ENCODE measurements around the gene COL24A1.
"Not testable (repeated sequence)": the region's sequence is repeated elsewhere in the genome, so short reads cannot be mapped to it uniquely, and the experiment has no call there.

Gene COL24A1

DNA sequence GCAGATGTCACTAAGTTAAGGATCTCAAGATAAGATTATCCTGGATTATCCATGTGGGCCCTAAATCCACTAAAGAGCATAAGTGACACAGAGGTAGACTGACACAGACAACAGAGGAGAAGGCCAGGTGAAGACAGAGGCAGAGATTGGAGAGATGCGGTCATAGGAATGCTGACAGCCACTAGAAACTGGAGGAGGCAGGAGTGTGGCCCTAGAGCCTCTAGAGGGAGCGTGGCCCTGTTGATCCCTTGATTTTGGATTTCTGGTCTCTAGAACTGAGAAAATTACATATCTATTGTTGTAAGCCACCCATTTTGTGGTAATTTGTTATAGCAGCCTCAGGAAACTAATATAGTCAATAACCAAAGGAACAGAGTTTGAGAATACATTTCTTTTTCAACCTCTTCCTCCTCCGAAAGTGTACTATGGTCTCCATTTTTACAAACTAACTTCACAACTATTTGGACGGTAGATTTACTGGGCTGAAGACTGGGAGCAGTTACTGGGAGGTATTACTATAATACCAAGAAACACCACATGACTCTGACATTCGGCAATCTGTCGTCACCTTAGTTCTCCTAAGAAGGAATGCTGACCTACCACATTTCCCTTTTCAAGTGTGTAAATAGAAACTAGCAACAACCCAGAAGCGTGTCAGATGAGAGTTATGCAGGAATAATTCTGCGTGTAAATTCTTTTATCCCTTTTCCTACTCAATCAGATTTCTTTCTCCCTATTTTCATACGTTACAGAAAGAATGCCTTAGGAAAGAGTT is 332.3 kb downstream of the COL24A1 start:
- in situ Hi-C loops (cut with HindIII; ENCODE audit: low sequenced_read_pairs) = no loop called here

DNA sequence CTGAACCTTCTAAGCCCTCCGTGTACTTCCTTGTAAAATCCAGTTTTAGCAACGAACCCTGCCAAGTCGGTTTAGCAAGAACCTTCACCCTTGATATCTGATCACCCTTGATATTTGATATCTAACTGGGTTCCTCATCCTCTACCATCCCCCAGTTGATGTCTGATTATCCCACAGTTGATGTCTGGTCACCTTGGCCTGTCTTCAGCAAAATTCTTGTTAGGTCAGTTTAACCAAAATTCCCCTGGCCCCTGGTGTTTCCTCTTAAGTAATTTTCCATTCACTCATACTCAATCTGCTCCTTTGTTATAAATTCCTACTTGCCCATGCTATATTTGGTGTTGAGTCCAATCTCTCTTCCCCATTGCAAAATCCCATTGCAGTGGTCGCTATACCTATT is 333.9 kb downstream of the COL24A1 start:
- in situ Hi-C loops (cut with HindIII; ENCODE audit: low sequenced_read_pairs) = no loop called here

DNA sequence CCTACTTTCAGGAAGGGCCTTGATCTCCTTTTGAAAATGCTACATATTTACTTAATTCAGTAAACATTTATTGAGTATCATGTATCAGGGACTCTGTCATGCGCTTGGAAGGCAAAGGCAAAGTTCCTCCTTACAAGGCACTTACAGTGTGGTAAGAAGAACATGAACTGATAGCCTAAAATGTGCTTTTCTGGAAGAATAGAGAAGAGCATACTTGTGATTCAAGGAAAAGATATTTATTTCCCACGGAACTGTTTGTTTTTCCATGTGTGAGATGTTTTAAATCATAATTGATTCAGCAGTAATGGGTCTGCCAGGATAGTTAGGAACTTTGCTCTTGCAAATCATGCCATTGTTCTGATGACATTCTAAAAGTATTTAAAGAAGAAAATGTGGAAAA is 338.2 kb downstream of the COL24A1 start:
- in situ Hi-C loops (cut with HindIII; ENCODE audit: low sequenced_read_pairs) = no loop called here

DNA sequence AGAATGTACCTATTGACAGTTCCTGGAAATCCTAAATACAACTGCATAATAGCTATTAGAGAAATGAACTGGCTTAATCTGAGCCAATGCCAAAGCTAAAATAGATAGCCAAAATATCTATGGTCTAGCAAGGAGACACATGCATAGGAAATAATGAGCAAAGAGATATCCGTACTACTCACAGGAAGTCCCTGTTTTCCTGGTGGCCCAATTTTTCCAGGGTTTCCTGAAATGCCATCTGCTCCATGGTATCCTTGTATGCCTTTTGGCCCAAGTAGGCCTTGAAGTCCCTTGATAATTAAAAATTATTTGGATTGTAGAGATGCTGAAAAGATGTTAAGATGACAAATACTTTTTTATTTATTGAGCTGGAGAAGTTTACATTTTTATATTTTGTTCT is 340.0 kb downstream of the COL24A1 start:
- in situ Hi-C loops (cut with HindIII; ENCODE audit: low sequenced_read_pairs) = no loop called here

DNA sequence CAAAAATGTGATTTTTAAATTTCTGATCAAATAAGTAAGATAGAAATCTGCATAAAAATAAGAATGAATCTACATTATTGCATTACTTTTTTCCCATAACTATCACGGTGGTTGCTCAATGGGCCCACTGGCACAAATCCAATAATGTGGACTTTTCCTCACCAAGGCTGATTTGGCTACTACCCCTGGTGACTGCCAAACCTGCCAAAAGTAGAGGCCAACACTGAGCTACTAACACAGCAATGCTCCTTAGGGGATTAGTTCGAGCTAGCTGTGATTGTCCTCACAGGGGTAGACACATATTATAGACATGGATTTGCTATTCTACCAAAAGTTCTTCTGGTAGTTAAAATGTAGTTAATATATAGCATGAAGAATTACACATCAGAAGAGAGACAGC is 340.7 kb downstream of the COL24A1 start:
- in situ Hi-C loops (cut with HindIII; ENCODE audit: low sequenced_read_pairs) = no loop called here

DNA sequence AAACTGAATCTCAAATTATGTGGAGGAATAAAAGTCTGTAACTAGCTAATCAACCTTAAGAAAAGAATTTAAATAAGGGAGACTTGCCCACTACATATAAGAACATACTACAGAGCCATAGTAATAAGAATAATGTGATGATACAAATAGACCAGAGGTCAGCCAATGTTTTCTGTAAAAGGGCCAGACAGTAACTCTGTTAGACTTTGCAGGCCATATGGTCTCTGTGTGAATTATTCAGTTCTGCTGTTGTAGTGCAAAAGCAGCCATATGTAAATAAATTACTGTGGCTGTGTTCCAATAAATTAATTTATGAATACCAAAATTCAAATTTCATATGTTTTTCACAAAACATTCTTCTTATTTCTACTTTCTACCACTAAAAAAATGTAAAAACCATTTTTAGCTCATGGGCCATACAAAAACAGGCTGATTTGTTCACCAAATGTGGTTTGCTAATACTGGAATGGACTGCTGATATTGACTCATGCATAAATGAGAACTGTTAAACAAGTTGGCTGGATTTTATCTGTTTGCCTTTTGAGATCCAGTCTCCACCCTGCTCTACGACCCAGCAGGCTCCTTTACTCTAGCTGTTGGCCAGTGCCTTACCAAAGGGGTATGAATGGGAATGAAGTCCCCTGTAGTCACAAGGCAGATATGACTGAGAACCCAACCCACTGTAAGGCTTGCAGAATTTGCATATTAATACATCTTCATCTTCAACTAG is 350.2 kb downstream of the COL24A1 start:
- in situ Hi-C loops (cut with HindIII; ENCODE audit: low sequenced_read_pairs) = no loop called here

DNA sequence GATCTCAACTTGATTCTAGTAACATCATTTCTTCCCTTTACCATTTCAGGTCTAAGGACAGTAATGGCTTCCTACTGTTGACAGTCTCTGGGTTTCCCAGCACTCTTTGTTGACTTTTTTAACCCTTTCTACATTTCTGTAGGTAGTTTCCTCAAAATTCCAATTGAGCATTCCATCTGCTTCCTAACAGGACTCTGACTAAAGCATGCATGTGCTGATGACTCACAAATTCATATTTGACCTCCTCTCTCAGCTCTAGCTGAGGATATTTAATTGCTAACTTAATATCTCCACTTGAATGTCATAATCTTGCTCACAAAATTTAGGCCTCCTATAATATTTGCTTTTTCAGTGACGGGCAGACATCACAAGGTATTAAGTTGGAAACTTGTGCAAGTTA is 355.1 kb downstream of the COL24A1 start:
- in situ Hi-C loops (cut with HindIII; ENCODE audit: low sequenced_read_pairs) = no loop called here

DNA sequence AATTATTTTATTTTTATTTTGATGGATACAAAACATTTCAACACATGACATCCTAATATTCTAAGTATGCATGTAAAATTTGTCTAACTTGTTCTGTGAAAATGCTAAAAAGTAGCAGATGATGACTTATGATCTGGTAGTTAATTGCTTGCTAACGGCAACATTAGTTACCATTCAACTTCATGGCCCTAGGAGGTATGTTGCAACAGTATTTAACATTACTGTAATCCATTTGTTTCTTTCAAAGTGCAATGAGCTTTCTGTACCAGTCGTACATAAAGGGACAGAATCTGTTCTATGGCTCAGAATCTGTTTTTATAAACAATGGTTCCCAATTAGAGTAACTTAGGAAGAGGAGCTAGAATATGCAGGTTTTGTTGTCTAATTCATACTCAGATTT is 356.8 kb downstream of the COL24A1 start:
- in situ Hi-C loops (cut with HindIII; ENCODE audit: low sequenced_read_pairs) = no loop called here

DNA sequence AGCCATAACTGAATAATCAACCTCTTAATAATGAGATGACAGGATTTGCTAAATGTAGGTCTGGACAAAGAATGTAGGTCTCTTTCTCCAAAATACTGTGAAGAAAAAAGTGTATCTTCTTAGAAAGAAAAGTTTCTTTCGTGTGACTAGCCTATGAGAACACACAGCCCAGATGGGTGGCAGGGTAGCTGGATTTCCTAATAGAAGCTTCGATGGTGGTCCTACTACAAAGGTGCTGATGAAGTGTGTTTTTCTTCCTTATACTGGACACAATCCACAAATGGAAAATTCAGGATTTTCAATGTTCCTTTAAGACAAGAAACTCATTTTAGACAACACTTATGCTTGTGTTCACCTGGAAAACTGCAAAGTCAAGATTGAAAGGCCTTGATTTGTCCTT is 358.2 kb downstream of the COL24A1 start:
- in situ Hi-C loops (cut with HindIII; ENCODE audit: low sequenced_read_pairs) = no loop called here

DNA sequence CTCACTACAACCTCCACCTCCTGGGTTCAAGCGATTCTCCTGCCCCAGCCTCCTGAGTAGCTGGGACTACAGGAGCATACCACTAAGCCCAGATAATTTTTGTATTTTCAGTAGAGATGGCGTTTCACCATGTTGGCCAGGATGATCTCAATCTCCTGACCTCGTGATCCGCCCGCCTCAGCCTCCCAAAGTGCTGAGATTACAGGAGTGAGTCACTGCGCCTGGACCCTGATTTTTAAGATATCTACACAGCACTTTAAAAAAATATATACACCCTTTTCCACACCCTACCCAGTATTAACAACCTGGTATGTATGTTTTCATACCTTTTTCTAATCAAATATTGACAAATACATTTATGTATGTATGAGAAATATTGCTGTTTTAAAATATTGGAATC is 379.6 kb downstream of the COL24A1 start:
- in situ Hi-C loops (cut with HindIII; ENCODE audit: low sequenced_read_pairs) = not testable (repeated sequence)

DNA sequence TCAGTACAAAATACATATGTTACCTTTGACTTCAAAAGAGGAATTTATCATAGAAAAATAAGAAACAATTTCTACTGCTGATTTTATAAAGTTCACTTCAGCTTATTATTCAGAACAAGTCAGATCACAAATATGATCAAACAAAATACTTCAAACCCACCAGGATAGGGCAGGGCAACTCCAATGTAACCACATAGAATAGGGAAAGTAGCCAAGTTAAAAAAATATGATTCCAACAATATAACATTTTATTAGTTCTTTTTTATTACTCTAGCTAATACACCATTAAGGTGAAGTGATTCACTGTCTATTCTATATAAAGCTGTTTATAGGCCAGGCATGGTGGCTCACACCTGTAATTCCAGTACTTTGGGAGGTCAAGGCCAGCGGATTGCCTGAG is 393.8 kb downstream of the COL24A1 start:
- in situ Hi-C loops (cut with HindIII; ENCODE audit: low sequenced_read_pairs) = no loop called here

DNA sequence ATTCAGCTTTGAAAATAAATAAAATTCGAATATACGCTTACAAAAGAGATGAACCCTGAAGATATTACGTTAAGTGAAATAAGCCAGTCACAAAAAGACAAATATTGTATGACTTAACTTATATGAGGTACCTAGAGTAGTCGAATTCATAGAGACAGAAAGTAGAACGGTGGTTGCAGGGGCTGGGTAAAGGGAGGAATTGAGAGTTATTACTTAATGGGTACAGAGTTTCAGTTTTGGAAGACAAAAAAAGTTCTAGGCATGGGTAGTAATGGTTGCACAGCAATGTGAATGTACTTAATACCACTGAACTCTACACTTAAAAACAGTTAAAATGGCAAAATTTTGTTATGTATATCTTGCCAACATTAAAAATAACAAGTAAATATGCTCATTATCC is 399.7 kb downstream of the COL24A1 start:
- in situ Hi-C loops (cut with HindIII; ENCODE audit: low sequenced_read_pairs) = no loop called here

DNA sequence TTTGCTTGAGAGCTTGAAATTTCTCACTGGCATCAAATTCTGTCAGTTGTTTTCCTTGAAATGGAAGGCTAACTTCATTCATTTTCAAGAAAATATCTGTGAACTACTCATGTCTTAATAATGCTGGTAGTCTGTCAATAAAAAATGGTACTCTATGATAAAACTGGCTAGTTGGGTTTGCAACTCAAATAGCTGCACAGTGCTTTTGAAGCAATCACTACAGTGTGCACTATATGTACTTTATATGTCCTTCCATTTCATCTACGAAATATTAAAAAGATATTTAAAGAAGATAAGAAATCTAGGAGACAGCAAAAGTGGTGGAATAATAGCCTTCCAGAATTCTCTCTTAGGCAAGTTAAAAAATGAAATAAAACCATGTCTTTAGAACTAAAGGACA is 408.5 kb downstream of the COL24A1 start:
- in situ Hi-C loops (cut with HindIII; ENCODE audit: low sequenced_read_pairs) = no loop called here

DNA sequence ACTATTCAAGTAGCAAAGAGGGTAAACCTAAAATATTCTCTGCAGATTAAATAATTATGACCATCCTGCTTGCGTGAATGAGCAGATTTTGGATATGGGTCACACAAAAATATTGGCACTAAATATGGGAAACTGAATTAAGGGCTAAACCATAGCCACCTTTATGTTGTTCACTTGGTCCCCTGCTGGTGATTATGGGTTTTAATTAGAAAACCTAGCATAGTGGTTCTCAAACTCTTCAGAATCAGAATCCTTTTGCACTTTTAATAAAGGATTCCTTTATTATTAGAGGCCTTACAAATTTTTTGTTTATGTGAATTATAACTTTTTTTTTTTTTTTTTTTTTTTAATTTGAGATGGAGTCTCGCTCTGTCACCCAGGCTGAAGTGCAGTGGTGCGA is 409.8 kb downstream of the COL24A1 start:
- in situ Hi-C loops (cut with HindIII; ENCODE audit: low sequenced_read_pairs) = no loop called here

DNA sequence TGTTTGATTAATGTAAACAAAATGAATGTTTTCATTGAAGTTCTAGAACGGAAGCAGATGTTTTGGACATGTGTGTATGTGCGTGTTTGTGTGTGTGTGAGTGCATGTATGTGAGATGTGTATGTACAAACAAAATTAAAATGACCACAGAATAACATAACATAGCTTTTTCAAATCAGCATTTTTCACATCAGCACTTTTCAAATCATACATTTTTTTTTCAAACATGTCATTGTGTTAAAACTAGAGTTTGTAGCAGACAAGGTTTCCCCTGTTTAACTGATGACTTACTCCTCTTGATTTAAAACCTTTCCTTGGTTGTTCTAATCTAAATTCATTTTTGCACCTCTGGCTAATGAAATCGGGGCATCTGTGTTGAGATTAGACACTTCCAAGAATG is 412.8 kb downstream of the COL24A1 start:
- in situ Hi-C loops (cut with HindIII; ENCODE audit: low sequenced_read_pairs) = no loop called here

DNA sequence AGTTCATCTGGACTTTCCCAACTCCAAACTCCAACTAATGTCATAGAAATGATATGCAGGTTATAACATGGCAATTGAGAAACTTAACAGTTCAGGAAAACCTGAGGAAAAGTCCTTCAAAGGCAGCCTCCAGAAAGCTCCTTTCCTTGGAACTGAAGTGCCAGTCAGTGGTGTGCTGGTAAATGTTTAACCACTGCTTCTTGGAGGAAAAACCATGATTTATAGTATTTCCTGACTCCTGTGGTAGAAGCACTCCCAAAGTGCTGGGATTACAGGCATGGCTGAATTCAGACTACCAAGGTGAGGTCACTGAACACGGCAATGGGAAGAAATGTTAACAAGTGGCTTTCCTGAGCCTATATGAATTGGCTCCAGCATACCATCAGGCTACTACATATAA is 421.6 kb downstream of the COL24A1 start:
- in situ Hi-C loops (cut with HindIII; ENCODE audit: low sequenced_read_pairs) = no loop called here

DNA sequence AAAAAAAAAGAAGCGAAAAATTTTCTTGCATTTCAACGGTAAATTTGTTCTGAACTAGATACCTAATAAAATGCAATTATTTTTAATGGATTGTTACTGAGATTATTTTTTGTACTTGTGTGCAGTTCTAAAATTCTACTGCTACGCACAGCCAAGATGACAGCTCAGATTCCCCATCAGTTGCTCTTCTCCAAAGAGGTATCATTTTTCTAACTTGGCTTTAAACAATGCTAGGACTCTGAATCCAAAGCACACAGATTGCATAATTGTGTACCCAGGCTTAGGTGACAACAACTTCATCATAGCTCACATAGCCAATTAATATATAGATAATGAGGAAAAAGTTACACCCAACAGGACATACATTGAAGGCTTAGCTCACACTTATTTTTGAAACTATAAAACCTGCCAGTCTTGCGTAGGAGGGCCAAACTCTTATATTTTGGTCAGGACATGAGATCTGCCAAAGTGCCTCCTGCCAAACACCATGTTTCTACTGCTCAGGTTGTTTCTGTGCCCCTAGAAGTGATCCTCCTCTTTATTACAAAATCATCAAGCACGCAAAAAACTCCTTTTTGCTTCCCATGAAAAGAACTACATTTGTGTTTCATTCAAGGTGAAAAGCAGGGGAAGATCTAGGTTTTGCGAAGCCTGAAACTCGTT is 437.8 kb downstream of the COL24A1 start:
- in situ Hi-C loops (cut with HindIII; ENCODE audit: low sequenced_read_pairs) = no loop called here

DNA sequence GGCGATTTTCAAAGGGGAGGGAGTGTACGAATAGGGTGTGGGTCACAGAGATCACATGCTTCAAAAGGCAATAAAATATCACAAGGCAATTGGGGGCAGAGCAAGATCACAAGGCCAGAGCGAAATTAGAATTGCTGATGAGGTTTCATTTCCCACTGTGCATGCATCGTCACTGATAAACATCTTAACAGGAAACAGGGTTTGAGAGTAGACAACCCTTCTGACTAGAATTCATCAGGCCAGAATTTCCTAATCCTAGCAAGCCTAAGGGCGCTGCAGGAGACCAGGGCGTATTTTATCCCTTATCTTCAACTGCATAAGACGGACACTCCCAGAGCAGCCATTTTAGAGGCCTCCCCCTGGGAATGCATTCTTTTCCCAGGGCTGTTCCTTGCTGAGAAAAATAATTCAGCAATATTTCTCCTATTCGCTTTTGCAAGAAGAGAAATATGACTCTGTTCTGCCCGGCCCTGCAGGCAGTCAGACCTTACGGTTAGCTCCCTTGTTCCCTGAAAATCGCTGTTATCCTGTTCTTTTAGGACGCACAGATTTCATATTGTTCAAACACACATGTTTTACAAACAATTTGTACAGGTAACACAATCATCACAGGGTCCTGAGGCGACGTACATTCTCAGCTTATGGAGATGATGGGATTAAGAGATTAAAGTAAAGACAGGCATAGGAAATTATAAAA is 442.0 kb downstream of the COL24A1 start:
- in situ Hi-C loops (cut with HindIII; ENCODE audit: low sequenced_read_pairs) = not testable (repeated sequence)

DNA sequence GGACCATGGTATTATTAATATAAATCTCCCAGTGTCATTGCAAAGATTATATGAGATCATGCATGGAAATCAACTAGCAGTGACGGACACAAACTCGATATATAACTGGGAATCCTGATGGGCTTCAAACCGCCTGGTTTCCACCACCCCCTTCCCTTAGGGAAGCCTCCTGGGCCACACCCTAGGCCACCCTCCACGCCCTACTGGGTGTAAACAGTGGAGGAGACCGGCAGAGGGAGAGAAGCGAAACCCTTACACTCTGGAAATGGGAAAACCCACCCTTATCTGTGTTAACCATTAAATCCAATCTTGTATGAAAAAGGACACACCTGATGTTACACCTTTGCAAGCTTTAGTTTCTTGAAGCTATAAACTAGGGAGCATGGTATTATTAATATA is 447.7 kb downstream of the COL24A1 start:
- in situ Hi-C loops (cut with HindIII; ENCODE audit: low sequenced_read_pairs) = no loop called here

DNA sequence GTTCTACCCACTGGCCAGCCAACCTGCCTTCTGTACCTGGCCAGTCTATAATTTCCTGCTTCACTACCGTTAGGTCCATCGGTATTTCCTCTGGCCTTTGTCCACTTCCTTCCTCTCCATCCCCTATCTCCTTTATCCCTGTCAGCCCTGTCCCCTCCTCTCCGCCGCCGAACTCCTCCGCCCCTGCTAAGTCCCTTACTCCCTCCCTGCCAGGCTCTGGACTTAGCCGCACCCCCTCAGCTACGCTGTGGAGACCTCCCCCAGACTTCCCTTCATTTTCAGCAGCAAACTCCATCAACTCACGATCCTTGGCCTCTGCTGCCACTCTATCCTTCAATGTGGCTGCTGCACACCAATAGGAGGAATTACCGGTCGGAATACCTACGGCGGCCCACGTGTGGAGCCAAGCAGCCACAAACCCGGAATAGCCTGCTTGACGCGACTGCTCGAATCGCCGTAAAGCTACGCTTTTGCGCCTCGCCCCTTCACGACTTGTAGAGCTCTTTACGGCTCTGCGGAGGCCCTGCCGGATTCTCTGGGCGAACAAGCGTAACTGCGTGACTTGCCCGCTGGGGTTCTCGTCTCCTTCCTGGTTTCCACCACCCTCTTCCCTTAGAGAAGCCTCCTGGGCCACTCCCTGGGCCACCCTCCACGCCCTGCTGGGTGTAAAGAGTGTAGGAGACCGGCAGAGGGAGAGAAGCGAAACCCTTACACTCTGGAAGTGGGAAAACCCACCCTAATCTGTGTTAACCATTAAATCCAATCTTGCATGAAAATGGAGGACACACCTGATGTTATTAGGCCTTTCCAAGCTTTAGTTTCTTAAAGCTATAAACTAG is 448.4 kb downstream of the COL24A1 start, which contains the start of gene ZNHIT6:
Gene ZNHIT6 (minus strand): TSS at position 444 of the 839 bp plus-strand sequence. CDS start 149 bp downstream, at position 295.
- in situ Hi-C loops (cut with HindIII; ENCODE audit: low sequenced_read_pairs) = no loop called here
